HepG2 (cell line): ENCODE data around the gene JADE2. TPM values are rescaled to one million over a fixed set of nuclear protein-coding genes. Genes with fewer than 3 reads are reported as not detected.

Experiments
- ATAC-seq: fragments of 200-7000 bp; cut with Tn5 transposase; 3 replicates; pipeline ENCODE4 v1.9.1; 2020; ENCODE audit warnings: mild to moderate bottlenecking, moderate library complexity
- BruUV-seq: library from RNA; stranded (reverse); fragments of 400-500 nt; replicated peaks from 2 replicates; lab custom pipeline; 2021; lab: Mats Ljungman, UMichigan
- CTCF ChIA-PET: fragments of 300-600 bp; formaldehyde crosslinking; extraction: SDS; loops from one replicate; lab custom pipeline; 2021; ENCODE audit warnings: low total read pairs, inconsistent platforms, low intra/inter-chr PET ratio; lab: Yijun Ruan, JAX
- POLR2A ChIA-PET: fragments of 350-600 bp; sonication (Branson Sonifier 250); formaldehyde crosslinking; loops from one replicate; lab custom pipeline; 2020; ENCODE audit warnings: antibody characterized with exemption, inconsistent platforms; lab: Yijun Ruan, JAX
- DNase-seq: peaks from one replicate; pipeline ENCODE4 v3.0.0-alpha.2; 2015; ENCODE audit warnings: low spot score
- FAIRE-seq: peaks from 3 replicates; lab custom pipeline; 2011; peaks lifted over from hg19 to GRCh38; lab: Jason Lieb, UNC
- H2AFZ ChIP-seq: one replicate; pipeline ENCODE4 v1.6.1; 2011; ENCODE audit warnings: low read length, inconsistent platforms
- H3K27ac ChIP-seq: fragments of 300-600 bp; 3 replicates; pipeline ENCODE4 v1.8.0; 2011; ENCODE audit warnings: mixed run types, mild to moderate bottlenecking, mixed read lengths, low read length, inconsistent platforms; ENCODE audit not compliant: insufficient read depth; ENCODE audit errors: extremely low read length
- H3K27me3 ChIP-seq, 2 experiments: fragments of 200-600 bp in 1 of 2; 2 replicates in 1 of 2; 3 replicates in 1 of 2; pipeline versions ENCODE4 v1.6.0 to v1.8.0; 2011; ENCODE audit warnings: low read length in 2 of 2, mild to moderate bottlenecking in 2 of 2, moderate library complexity in 2 of 2, inconsistent platforms in 1 of 2; ENCODE audit not compliant: insufficient read depth in 2 of 2, control insufficient read depth in 1 of 2
- H3K36me3 ChIP-seq, 2 experiments: fragments of 200-600 bp in 1 of 2; replicated peaks in 1 of 2; 2 replicates in 1 of 2; 3 replicates in 1 of 2; pipeline versions ENCODE4 v1.5.1 to v1.8.0; 2011; ENCODE audit warnings: low read length in 2 of 2, inconsistent platforms in 1 of 2; ENCODE audit not compliant: insufficient read depth in 2 of 2, control insufficient read depth in 1 of 2
- H3K4me1 ChIP-seq: 2 replicates; pipeline ENCODE4 v1.5.1; 2012; ENCODE audit warnings: low read length, inconsistent platforms; ENCODE audit not compliant: insufficient read depth
- H3K4me2 ChIP-seq: 2 replicates; pipeline ENCODE4 v1.6.0; 2011; ENCODE audit warnings: low read depth, low read length, inconsistent platforms
- H3K4me3 ChIP-seq, 3 experiments: fragments of 200-600 bp in 1 of 3; sonication (generic), shearing (Covaris generic) in 1 of 3; replicated peaks in 1 of 3; 2 replicates each; pipeline ENCODE4 v1.5.1; 2011 to 2016; ENCODE audit warnings: low read length in 3 of 3, inconsistent platforms in 2 of 3, low read depth in 2 of 3, mild to moderate bottlenecking in 2 of 3, control low read depth in 1 of 3, mixed read lengths in 1 of 3; ENCODE audit not compliant: insufficient read depth in 1 of 3
- H3K79me2 ChIP-seq: one replicate; pipeline ENCODE4 v1.6.1; 2011; ENCODE audit warnings: low read length, inconsistent platforms; ENCODE audit not compliant: insufficient read depth
- H3K9ac ChIP-seq: 2 replicates; pipeline ENCODE4 v1.6.0; 2011; ENCODE audit warnings: mild to moderate bottlenecking, low read depth, low read length, inconsistent platforms; ENCODE audit not compliant: insufficient read depth
- H3K9me3 ChIP-seq: 2 replicates; pipeline ENCODE4 v1.5.1; 2012; ENCODE audit warnings: mild to moderate bottlenecking, low read length
- H4K20me1 ChIP-seq: 2 replicates; pipeline ENCODE4 v1.6.0; 2011; ENCODE audit warnings: inconsistent platforms, mild to moderate bottlenecking, low read length, moderate library complexity; ENCODE audit not compliant: insufficient read depth
- HNF4A ChIP-seq: sonication (generic); formaldehyde crosslinking; IDR thresholded peaks from 2 replicates; pipeline ENCODE4 v1.4.0; 2020; ENCODE audit warnings: missing genetic modification reagents
- HNRNPUL1 ChIP-seq: fragments of 200-400 bp; formaldehyde crosslinking; IDR thresholded peaks from 2 replicates; pipeline ENCODE4 v1.6.1; 2017; ENCODE audit warnings: low read depth, mild to moderate bottlenecking, low read length, moderate library complexity
- KLF13 ChIP-seq: sonication (generic); formaldehyde crosslinking; IDR thresholded peaks from 2 replicates; pipeline ENCODE4 v1.4.0; 2020; ENCODE audit warnings: mild to moderate bottlenecking, missing genetic modification reagents
- REPIN1 ChIP-seq: sonication (generic); formaldehyde crosslinking; IDR thresholded peaks from 2 replicates; pipeline ENCODE4 v1.8.0; 2022; ENCODE audit warnings: missing genetic modification reagents, low read depth, mild to moderate bottlenecking, borderline replicate concordance
- RFX1 ChIP-seq: fragments of 450-650 bp; IDR thresholded peaks from 2 replicates; pipeline ENCODE4 v1.6.1; 2017
- SMAD3 ChIP-seq: sonication (generic); formaldehyde crosslinking; IDR thresholded peaks from 2 replicates; pipeline ENCODE4 v1.4.0; 2020; ENCODE audit warnings: missing genetic modification reagents
- SNRNP70 ChIP-seq: fragments of 200-400 bp; formaldehyde crosslinking; IDR thresholded peaks from 2 replicates; pipeline ENCODE4 v1.6.1; 2017; ENCODE audit warnings: mild to moderate bottlenecking, low read depth, low read length, moderate library complexity
- ZNF24 ChIP-seq: fragments of 450-650 bp; IDR thresholded peaks from 2 replicates; pipeline ENCODE4 v1.6.1; 2017; ENCODE audit warnings: antibody characterized with exemption, mild to moderate bottlenecking
- ZNF331 ChIP-seq: sonication (generic); formaldehyde crosslinking; IDR thresholded peaks from 2 replicates; pipeline ENCODE4 v1.4.0; 2020; ENCODE audit warnings: missing genetic modification reagents
- ZNF432 ChIP-seq: sonication (generic); formaldehyde crosslinking; IDR thresholded peaks from 2 replicates; pipeline ENCODE4 v1.5.0; 2020; ENCODE audit warnings: missing genetic modification reagents, mild to moderate bottlenecking, borderline replicate concordance
- ZNF563 ChIP-seq: sonication (generic); formaldehyde crosslinking; IDR thresholded peaks from 2 replicates; pipeline ENCODE4 v1.8.0; 2022; ENCODE audit warnings: mild to moderate bottlenecking, moderate library complexity, missing genetic modification reagents
- ZNF614 ChIP-seq: IDR thresholded peaks from 2 replicates; pipeline ENCODE4 v1.6.1; 2018; ENCODE audit warnings: missing biosample characterization, missing genetic modification reagents, inconsistent platforms, borderline replicate concordance
- ZNF788 ChIP-seq: sonication (generic); formaldehyde crosslinking; IDR thresholded peaks from 2 replicates; pipeline ENCODE4 v1.5.0; 2020; ENCODE audit warnings: mild to moderate bottlenecking, missing genetic modification reagents, borderline replicate concordance
- WGBS: methylation state at CpG from one replicate; pipeline ENCODE4 v1.1.6; 2017; ENCODE audit warnings: low lambda C conversion rate; 5-methylcytosine and 5-hydroxymethylcytosine counted together
- in situ Hi-C: cut with HindIII; loops from 2 replicates; pipeline ENCODE4 v1.10.0; 2017; ENCODE audit warnings: low pct_unique_long_range_greater_than_20kb; ENCODE audit not compliant: extremely low pct_ligation_motif_present
- intact Hi-C: fragments of 100-400 bp; cut with micrococcal nuclease; formaldehyde crosslinking; loops from one replicate; pipeline ENCODE4 v1.10.0; 2022; ENCODE audit not compliant: unreplicated experiment
- polyA plus RNA-seq, 8 experiments: library from polyadenylated mRNA; depleted of rRNA in 3 of 8; stranded (reverse) in 7 of 8; unstranded in 1 of 8; fragments of >200 nt; fragmentation: Illumina TruSeq in 4 of 8; extraction: Trizol in 4 of 8; gene quantifications; 2 replicates each; pipeline versions ENCODE4 v1.2.1 to v1.2.3, GENCODE V29; 2011 to 2016; ENCODE audit warnings: low read depth in 4 of 8, missing spikeins in 1 of 8, mixed read lengths in 1 of 8; ENCODE audit not compliant: insufficient read depth in 1 of 8
- total RNA-seq, 5 experiments: library from RNA; depleted of rRNA; stranded (reverse); fragments of >200 nt; fragmentation: Illumina TruSeq; extraction: Trizol; gene quantifications; 2 replicates each; pipeline ENCODE4 v1.2.3, GENCODE V29; 2016; ENCODE audit warnings: low read depth in 1 of 5
- TF ChIP-seq, protein P1 (sequence below): sonication (generic); formaldehyde crosslinking; IDR thresholded peaks from 2 replicates; pipeline ENCODE4 v1.5.0; 2020; ENCODE audit warnings: mild to moderate bottlenecking, missing genetic modification reagents
- TF ChIP-seq, protein P2 (sequence below): sonication (generic); formaldehyde crosslinking; IDR thresholded peaks from 2 replicates; pipeline ENCODE4 v1.9.0; 2022; ENCODE audit warnings: low read depth, missing genetic modification reagents
- TF ChIP-seq, protein P3 (sequence below): sonication (generic); formaldehyde crosslinking; IDR thresholded peaks from 2 replicates; pipeline ENCODE4 v1.4.0; 2020; ENCODE audit warnings: missing genetic modification reagents

Gene JADE2
- total and polyA plus RNA-seq, 2 of the 13 experiments (the other 11 are each of a cell fraction or from before 2014, with no cell fraction given) = 7.5 to 15.1 TPM

DNA sequence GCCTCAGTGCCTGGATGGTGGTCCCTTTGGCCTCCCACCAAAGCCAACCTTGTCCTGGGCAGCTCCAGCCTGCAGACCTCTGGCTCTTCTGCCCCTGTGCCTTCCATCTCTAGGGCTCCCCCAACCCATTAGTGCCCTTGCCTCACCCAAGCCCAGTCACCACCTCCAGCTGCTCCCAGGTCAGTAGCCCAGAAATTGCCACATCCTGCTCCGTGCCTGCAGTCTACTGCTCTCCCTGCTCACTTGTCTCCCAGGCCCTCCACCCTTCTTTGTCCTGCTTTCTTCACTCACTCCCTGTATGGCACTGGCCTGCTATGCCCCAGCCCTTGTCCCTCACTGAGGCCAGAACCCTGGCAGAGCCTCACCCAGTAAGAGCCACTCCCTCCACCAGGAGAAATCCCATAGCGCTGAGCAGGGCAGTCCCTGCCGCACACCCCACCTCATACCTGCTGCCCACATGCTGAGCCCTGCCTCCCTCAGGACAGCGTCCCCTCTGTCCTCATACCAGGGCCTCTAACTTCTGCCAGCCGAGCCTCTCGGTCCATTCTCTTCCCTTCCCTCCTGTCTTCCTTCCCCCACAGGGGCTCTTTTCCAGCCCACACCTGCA is 44.4 kb downstream of the JADE2 start (continued):
- TF ChIP-seq HNF4A (CRISPR knock-in tag) = no peak
- TF ChIP-seq, protein P1, sequence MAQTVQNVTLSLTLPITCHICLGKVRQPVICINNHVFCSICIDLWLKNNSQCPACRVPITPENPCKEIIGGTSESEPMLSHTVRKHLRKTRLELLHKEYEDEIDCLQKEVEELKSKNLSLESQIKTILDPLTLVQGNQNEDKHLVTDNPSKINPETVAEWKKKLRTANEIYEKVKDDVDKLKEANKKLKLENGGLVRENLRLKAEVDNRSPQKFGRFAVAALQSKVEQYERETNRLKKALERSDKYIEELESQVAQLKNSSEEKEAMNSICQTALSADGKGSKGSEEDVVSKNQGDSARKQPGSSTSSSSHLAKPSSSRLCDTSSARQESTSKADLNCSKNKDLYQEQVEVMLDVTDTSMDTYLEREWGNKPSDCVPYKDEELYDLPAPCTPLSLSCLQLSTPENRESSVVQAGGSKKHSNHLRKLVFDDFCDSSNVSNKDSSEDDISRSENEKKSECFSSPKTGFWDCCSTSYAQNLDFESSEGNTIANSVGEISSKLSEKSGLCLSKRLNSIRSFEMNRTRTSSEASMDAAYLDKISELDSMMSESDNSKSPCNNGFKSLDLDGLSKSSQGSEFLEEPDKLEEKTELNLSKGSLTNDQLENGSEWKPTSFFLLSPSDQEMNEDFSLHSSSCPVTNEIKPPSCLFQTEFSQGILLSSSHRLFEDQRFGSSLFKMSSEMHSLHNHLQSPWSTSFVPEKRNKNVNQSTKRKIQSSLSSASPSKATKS = no peak
- TF ChIP-seq, protein P2, sequence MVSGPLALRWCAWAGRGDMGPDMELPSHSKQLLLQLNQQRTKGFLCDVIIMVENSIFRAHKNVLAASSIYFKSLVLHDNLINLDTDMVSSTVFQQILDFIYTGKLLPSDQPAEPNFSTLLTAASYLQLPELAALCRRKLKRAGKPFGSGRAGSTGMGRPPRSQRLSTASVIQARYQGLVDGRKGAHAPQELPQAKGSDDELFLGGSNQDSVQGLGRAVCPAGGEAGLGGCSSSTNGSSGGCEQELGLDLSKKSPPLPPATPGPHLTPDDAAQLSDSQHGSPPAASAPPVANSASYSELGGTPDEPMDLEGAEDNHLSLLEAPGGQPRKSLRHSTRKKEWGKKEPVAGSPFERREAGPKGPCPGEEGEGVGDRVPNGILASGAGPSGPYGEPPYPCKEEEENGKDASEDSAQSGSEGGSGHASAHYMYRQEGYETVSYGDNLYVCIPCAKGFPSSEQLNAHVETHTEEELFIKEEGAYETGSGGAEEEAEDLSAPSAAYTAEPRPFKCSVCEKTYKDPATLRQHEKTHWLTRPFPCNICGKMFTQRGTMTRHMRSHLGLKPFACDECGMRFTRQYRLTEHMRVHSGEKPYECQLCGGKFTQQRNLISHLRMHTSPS (CRISPR knock-in tag) = no peak
- no peak for TF ChIP-seq SMAD3 (CRISPR knock-in tag)
- TF ChIP-seq, protein P3, sequence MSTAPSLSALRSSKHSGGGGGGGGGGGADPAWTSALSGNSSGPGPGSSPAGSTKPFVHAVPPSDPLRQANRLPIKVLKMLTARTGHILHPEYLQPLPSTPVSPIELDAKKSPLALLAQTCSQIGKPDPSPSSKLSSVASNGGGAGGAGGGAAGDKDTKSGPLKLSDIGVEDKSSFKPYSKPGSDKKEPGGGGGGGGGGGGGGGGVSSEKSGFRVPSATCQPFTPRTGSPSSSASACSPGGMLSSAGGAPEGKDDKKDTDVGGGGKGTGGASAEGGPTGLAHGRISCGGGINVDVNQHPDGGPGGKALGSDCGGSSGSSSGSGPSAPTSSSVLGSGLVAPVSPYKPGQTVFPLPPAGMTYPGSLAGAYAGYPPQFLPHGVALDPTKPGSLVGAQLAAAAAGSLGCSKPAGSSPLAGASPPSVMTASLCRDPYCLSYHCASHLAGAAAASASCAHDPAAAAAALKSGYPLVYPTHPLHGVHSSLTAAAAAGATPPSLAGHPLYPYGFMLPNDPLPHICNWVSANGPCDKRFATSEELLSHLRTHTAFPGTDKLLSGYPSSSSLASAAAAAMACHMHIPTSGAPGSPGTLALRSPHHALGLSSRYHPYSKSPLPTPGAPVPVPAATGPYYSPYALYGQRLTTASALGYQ = no peak

DNA sequence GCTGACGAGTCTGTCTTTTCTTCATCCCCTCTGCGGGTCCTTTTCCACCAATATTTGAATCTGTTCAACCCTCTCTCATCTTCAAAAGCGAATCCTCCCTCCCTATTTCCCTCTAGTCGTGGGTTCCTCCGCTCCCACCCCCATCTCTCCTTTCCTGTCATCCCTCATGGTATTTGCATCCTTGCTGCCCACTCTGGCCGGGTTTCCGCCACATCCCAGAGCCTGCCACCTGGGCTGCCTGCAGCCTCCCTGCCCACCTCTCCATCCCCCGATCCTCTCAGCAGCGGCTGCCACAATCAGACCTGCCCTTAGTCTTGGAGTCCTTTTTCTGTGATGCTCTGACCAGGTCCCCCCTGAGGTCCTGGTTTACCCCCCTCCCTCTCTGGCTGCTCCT is 44.9 kb downstream of the JADE2 start:
- BruUV-seq = no TSS peak
- Histone ChIP-seq H3K9ac (no peak overlapping the region), H3K9me3 (no peaks in the 10 kb centered on the region), H3K4me1 (no peaks in the 10 kb centered on the region), H3K4me3 (no peak overlapping the region), H3K27me3 (no peaks in the 10 kb centered on the region), H3K27ac (no peak overlapping the region), H4K20me1 (no peaks in the 10 kb centered on the region), H3K36me3 (peaks cover 24 to 74% of the 10 kb centered on the region in 2 experiments), H3K79me2 (no peaks in the 10 kb centered on the region), H3K4me2 (no peak overlapping the region), H2AFZ (no peak overlapping the region)
- no peak for FAIRE-seq
- ChIA-PET POLR2A (no interaction called here), CTCF (no interaction called here)
- 94% methylated on average over 9 of the region's 9 CpGs for WGBS
- intact Hi-C loops = no loop called here
- no peak for ATAC-seq
- in situ Hi-C loops = no loop called here
- no peak for DNase-seq
- TF ChIP-seq KLF13 (CRISPR knock-in tag) (no peak), ZNF331 (CRISPR knock-in tag) (no peak), ZNF788 (CRISPR knock-in tag) (no peak), ZNF432 (no peak), ZNF563 (CRISPR knock-in tag) (no peak), HNRNPUL1 (no peak), ZNF614 (CRISPR knock-in tag) (no peak), ZNF24 (no peak), SNRNP70 (no peak), RFX1 (no peak), REPIN1 (CRISPR knock-in tag) (no peak)
